Tibial artery (tissue), 4 donors: ENCODE results near the gene LGALS3BP.

Experiments
- DNase-seq, 2 donors: peaks; one replicate each; pipeline ENCODE4 v3.0.0-alpha.2; 2019
- H3K27ac ChIP-seq, 2 donors: fragments of 200-600 bp; sonication (generic) in 1 of 2; 1 replicate in 1 of 2; 2 replicates in 1 of 2; pipeline ENCODE4 v1.5.1; 2018 to 2019; ENCODE audit warnings: mild to moderate bottlenecking in 1 of 2
- H3K27me3 ChIP-seq, 2 donors: fragments of 200-600 bp; sonication (generic) in 1 of 2; one replicate each; pipeline versions ENCODE4 v1.5.1 to v1.6.0; 2016 to 2019
- H3K36me3 ChIP-seq, 3 donors: fragments of 200-600 bp; sonication (generic) in 2 of 3; one replicate each; pipeline ENCODE4 v1.5.1; 2016 to 2019; ENCODE audit warnings: mild to moderate bottlenecking in 2 of 3
- H3K4me1 ChIP-seq, 4 donors: fragments of 200-600 bp; sonication (generic) in 2 of 4; 1 replicate in 3 of 4; 2 replicates in 1 of 4; pipeline ENCODE4 v1.5.1; 2016 to 2019
- H3K4me3 ChIP-seq, 2 donors: fragments of 200-600 bp; sonication (generic) in 1 of 2; 1 replicate in 1 of 2; 2 replicates in 1 of 2; pipeline ENCODE4 v1.5.1; 2018 to 2019; ENCODE audit warnings: mild to moderate bottlenecking in 2 of 2
- H3K9me3 ChIP-seq, 3 donors: fragments of 200-600 bp; sonication (generic) in 1 of 3; one replicate each; pipeline ENCODE4 v1.5.1; 2016 to 2019
- intact Hi-C: fragments of 100-400 bp; cut with DNase I; formaldehyde crosslinking; loops from one replicate; pipeline ENCODE4 v1.15.0; 2023; ENCODE audit warnings: low total_unique reads
- TF ChIP-seq, protein P1 (sequence below), 2 experiments: fragments of 200-600 bp in 1 of 2; fragments of 450-650 bp in 1 of 2; IDR thresholded peaks; one replicate each; pipeline ENCODE4 v1.5.1; 2017 to 2019; ENCODE audit warnings: antibody characterized with exemption in 2 of 2, mild to moderate bottlenecking in 1 of 2, moderate library complexity in 1 of 2

LGALS3BP gene

DNA sequence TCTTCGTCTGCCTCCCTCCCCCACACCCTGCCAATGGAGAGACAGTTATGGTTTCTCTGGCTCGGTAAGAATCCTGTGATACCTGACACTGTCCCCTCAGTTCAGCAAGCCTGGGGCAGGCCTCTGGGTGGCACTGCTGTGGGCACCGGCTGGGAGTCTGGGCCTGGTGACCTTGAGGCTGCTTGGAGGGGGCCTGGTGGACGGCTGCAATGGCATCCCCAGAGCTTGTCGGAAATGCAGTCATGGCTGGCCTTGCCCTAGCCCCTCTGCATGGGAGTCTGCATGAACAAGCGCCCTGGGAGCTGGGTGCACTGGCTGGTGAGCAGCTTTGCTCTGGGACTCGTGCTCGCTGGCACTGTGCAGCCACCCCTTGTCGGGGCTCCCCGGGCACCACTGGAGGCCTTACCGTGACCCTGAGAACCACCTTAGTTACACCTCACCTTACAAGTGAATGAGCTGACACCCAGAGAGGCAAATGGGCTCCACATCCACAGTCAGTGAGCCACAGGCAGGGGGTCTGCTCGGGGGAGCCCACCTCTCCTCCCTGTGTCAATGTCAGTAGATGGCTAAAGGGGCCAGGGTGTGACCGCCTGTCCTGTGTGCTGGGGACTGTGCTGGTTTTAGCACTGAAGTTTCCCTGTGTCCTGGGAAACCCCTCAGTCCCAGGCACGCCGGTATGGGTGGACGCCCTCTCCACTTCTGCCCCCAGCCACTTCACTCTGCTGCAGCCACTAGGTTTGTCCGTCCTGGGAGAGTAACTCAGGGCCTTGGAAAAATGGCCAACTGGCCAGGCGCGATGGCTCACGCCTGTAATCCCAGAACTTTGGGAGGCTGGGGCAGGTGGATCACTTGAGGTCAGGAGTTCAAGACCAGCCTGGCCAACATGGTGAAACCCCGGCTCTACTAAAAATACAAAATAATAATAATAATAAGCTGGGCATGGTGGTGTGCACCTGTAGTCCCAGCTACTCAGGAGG lies 1.4 kb downstream of the LGALS3BP start:
- intact Hi-C loops, result no loop called here
- H3K4me1 ChIP-seq, result peaks cover 0 to 59% (median 47%) of the 10 kb centered on the region in 4 donors
- H3K4me3 ChIP-seq, result no peak overlapping the region
- no peak overlapping the region for H3K27ac ChIP-seq
- TF ChIP-seq, protein P1, sequence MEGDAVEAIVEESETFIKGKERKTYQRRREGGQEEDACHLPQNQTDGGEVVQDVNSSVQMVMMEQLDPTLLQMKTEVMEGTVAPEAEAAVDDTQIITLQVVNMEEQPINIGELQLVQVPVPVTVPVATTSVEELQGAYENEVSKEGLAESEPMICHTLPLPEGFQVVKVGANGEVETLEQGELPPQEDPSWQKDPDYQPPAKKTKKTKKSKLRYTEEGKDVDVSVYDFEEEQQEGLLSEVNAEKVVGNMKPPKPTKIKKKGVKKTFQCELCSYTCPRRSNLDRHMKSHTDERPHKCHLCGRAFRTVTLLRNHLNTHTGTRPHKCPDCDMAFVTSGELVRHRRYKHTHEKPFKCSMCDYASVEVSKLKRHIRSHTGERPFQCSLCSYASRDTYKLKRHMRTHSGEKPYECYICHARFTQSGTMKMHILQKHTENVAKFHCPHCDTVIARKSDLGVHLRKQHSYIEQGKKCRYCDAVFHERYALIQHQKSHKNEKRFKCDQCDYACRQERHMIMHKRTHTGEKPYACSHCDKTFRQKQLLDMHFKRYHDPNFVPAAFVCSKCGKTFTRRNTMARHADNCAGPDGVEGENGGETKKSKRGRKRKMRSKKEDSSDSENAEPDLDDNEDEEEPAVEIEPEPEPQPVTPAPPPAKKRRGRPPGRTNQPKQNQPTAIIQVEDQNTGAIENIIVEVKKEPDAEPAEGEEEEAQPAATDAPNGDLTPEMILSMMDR (IDR thresholded peaks at IDR 0.05), result no peak
- DNase-seq, result no peak
- H3K36me3 ChIP-seq, result no peaks in the 10 kb centered on the region
- no peaks in the 10 kb centered on the region for H3K27me3 ChIP-seq
- H3K9me3 ChIP-seq, result no peaks in the 10 kb centered on the region

DNA sequence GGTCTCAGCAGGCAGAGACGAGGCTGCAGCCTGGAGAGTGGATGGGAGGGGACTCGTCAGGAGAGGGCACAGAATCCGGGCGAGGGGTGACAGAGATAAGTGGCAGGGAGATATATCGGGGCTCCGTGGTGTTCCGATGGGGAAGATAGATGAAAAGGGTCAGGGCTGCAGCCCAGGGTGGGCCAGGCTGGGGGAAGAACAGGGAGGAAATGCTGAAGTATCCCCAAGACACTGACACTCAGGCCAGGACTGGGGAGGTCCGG lies 2.1 kb downstream of the LGALS3BP start:
- peaks cover 0 to 59% (median 47%) of the 10 kb centered on the region in 4 donors for H3K4me1 ChIP-seq
- TF ChIP-seq, protein P1 (IDR thresholded peaks at IDR 0.05), result no peak
- DNase-seq, result no peak
- no peak overlapping the region for H3K4me3 ChIP-seq
- no peaks in the 10 kb centered on the region for H3K9me3 ChIP-seq
- no peaks in the 10 kb centered on the region for H3K27me3 ChIP-seq
- peaks cover 0 to under 1% (median 0%) of the 10 kb centered on the region in 3 donors for H3K36me3 ChIP-seq
- no peak overlapping the region for H3K27ac ChIP-seq
- intact Hi-C loops, result no loop called here

DNA sequence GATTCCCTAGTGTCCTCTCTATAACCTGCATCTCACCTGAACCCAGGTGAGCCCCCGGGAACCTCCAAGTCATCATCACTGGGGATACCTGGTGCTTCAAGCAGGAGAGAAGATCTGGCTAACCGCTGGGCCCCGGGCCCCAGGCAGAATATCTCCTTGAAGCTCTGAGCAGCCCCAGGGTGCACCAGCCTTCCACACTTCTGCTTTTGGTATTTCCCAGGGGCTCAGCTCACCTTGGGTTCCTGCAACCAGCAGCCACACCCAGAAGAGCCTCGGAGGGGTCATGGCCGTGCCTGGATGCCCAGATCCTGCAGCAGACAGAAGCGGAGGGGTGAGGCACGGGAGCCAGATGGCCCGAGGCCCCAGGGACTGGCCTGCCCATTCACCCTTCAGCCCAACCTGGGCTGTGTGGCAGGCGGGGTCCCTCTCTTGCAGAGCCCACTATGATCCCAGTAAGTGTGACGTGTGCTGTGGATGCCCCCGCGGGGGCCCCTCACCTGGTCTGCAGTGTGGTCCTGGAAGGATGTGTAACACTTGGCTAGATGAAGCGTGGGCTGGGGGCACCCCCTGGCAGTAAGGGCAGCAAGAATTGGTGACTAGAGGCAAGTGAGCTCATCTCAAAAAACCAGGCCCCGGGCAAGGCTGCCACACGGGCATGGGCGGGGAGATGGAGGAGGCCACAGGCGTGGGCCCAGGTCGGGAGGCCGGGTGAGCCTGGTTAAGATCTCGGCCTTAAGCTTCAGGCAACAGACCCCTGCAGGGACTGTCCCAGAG lies 2.6 kb downstream of the LGALS3BP start:
- Histone ChIP-seq H3K4me3 (no peak overlapping the region), H3K4me1 (peaks cover 0 to 59% (median 47%) of the 10 kb centered on the region in 4 donors)

DNA sequence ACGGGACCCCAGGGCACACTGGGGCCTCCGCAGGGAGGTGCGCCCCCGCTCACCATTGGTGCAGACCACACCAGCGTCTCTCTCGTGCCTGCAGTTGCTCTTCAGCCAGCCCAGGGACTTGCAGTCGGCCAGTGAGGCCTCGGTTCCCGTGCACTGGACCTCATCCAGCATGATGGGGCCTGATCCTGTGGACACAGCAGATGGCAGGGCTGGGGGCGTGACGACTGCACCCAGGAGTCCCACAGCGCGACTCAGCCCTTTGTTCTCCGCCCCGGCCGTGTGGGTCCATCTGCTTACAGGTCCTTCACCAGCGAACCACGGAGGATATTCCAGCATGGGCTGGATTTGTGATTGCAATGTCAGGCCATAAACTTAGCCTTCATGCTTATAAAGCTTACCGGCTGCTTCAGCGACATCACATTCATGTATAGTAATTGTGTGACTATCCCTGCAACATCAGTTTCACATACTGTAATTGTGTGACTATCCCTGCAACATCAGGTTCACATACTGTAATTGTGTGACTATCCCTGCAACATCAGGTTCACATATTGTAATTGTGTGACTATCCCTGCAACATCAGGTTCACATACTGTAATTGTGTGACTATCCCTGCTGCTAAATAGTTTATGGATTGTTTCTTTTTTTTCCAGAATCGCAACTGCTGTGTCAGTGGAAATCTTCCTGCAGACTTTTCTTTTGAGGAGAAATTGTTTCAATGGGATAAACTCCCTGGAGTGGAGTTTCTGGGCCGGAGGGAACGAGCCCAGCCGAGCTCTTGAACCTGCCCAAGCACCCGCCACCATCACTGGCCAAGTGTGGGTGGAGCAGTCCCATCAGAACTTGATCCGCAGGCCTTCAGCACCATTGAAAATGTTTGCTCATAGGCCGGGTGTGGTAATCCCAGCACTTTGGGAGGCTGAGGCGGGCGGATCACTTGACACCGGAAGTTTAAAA lies 4.8 kb downstream of the LGALS3BP start:
- H3K4me3 ChIP-seq, result peak overlapping the region; percentile 15 to 25
- intact Hi-C loops, result loop anchor here (5.0 kb wide), 2 partner anchors 53 to 93 kb away; no protein-coding TSS in a partner anchor
- H3K27ac ChIP-seq, result peak overlapping the region; percentile 72 to 73
- no peaks in the 10 kb centered on the region for H3K9me3 ChIP-seq
- TF ChIP-seq, protein P1 (IDR thresholded peaks at IDR 0.05), result no peak
- peaks cover 0 to 59% (median 50%) of the 10 kb centered on the region in 4 donors for H3K4me1 ChIP-seq
- H3K27me3 ChIP-seq, result no peaks in the 10 kb centered on the region
- DNase-seq, result peak; percentile 88 to 92
- H3K36me3 ChIP-seq, result peaks cover 0 to 11% (median 0%) of the 10 kb centered on the region in 3 donors

More for the DNA sequence above, 2.6 kb downstream of the LGALS3BP start:
- Histone ChIP-seq H3K9me3 (no peaks in the 10 kb centered on the region), H3K36me3 (peaks cover 0 to 6% (median 0%) of the 10 kb centered on the region in 3 donors), H3K27me3 (no peaks in the 10 kb centered on the region), H3K27ac (peak overlapping the region; percentile 72 to 73)
- TF ChIP-seq, protein P1 (IDR thresholded peaks at IDR 0.05), result no peak
- no peak for DNase-seq
- intact Hi-C loops, result no loop called here
